ENCODE results near the gene ST6GAL2. TPM values are rescaled to one million over a fixed set of nuclear protein-coding genes. Genes with fewer than 3 reads are reported as not detected.

Gene ST6GAL2
- polyA plus RNA-seq, 1 donor (not counting 4 experiments of a cell fraction or from before 2014, with no cell fraction given) = 0.14 TPM

DNA sequence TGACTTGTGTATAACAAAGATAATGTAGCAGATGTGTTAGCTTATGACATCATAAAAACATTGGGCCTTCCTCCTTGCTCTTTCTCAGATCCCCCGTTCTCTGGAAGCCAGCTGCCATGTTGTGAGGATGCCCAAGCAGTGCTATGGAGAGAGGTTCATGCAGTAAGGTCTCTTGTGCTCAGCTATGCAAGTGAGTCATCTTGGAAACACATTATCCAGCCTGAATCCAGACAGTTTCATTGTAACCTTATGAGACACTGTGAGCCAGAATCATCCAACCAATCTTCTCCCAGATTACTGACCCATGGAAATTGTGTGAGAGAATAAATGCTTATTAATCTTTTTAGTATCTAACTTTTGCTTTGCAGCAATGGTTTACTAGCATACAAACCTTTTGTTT lies 60.8 kb downstream of the ST6GAL2 start:
- TF ChIP-seq, protein P1, sequence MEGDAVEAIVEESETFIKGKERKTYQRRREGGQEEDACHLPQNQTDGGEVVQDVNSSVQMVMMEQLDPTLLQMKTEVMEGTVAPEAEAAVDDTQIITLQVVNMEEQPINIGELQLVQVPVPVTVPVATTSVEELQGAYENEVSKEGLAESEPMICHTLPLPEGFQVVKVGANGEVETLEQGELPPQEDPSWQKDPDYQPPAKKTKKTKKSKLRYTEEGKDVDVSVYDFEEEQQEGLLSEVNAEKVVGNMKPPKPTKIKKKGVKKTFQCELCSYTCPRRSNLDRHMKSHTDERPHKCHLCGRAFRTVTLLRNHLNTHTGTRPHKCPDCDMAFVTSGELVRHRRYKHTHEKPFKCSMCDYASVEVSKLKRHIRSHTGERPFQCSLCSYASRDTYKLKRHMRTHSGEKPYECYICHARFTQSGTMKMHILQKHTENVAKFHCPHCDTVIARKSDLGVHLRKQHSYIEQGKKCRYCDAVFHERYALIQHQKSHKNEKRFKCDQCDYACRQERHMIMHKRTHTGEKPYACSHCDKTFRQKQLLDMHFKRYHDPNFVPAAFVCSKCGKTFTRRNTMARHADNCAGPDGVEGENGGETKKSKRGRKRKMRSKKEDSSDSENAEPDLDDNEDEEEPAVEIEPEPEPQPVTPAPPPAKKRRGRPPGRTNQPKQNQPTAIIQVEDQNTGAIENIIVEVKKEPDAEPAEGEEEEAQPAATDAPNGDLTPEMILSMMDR (optimal IDR thresholded peaks at IDR 0.05 in 1 of 3, IDR thresholded peaks at IDR 0.05 in 1 of 3, conservative IDR thresholded peaks at IDR 0.05 in 1 of 3; ENCODE audit: extremely low read depth in 1 of 3, insufficient read depth in 2 of 3, low read length in 3 of 3) = no peak
- no peak for TF ChIP-seq EZH2 (IDR thresholded peaks at IDR 0.05; ENCODE audit: low read length)
- no peaks in the 10 kb centered on the region for H3K9me3 ChIP-seq (ENCODE audit: control insufficient read depth, low read depth, low read length)
- H2AFZ ChIP-seq (ENCODE audit: control insufficient read depth, low read length) = no peak overlapping the region
- H3K4me3 ChIP-seq (ENCODE audit: control insufficient read depth in 2 of 3, extremely low read depth in 1 of 3, insufficient read depth in 2 of 3, low read depth in 1 of 3, low read length in 3 of 3) = no peak overlapping the region
- no peak overlapping the region for H3K27ac ChIP-seq (ENCODE audit: control insufficient read depth, insufficient read depth, low read length)
- no peaks in the 10 kb centered on the region for H3K27me3 ChIP-seq (ENCODE audit: control insufficient read depth, extremely low read depth, insufficient read depth, low read length)
- H3K36me3 ChIP-seq (ENCODE audit: control insufficient read depth in 2 of 2, extremely low read depth in 1 of 2, insufficient read depth in 2 of 2, low read length in 2 of 2) = no peaks in the 10 kb centered on the region
- H3K4me2 ChIP-seq (ENCODE audit: control insufficient read depth, extremely low read depth, insufficient read depth, low read depth, low read length) = no peak overlapping the region
- FAIRE-seq (no peak), DNase-seq (ENCODE audit: low read depth, low spot score) (no peak)
- dilution Hi-C loops (cut with MboI; ENCODE audit: extremely low pct_ligation_motif_present, low sequenced_read_pairs) = no loop called here
- H3K79me2 ChIP-seq (ENCODE audit: control insufficient read depth, insufficient read depth, low read length) = no peaks in the 10 kb centered on the region
- H3K9ac ChIP-seq (ENCODE audit: control insufficient read depth, extremely low read depth, insufficient read depth, low read length) = no peak overlapping the region
- H3K9me1 ChIP-seq (ENCODE audit: control insufficient read depth, extremely low read depth, insufficient read depth, low read length) = no peaks in the 10 kb centered on the region
- no peaks in the 10 kb centered on the region for H4K20me1 ChIP-seq (ENCODE audit: control insufficient read depth, extremely low read depth, insufficient read depth, low read length)
- H3K4me1 ChIP-seq (ENCODE audit: control insufficient read depth, extremely low read depth, insufficient read depth, low read length) = no peaks in the 10 kb centered on the region

DNA sequence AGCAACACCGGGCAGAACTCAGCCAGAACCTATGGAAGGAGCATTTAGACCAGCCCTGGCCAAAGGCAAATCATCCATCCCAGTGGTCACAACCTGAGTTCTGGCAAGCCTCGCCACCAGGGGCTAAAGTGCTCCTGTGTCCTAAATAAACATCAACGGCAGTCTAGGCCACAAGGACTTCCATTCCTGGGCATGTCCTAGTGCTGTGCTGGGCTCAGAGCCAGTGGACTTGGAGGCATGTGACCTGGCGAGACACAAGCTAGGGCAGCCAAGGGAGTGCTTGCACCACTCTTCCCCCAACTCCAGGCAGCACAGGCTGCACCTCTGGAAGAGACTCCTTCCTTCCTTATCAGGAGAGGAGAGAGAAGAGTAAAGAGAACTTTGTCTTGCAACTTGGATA lies 69.0 kb downstream of the ST6GAL2 start:
- H3K9me3 ChIP-seq (ENCODE audit: control insufficient read depth, low read depth, low read length) = no peaks in the 10 kb centered on the region
- H3K27ac ChIP-seq (ENCODE audit: control insufficient read depth, insufficient read depth, low read length) = no peak overlapping the region
- no peak for FAIRE-seq

More for the DNA sequence above, 69.0 kb downstream of the ST6GAL2 start:
- Histone ChIP-seq H3K9me1 (ENCODE audit: control insufficient read depth, extremely low read depth, insufficient read depth, low read length) (no peaks in the 10 kb centered on the region), H4K20me1 (ENCODE audit: control insufficient read depth, extremely low read depth, insufficient read depth, low read length) (no peaks in the 10 kb centered on the region), H2AFZ (ENCODE audit: control insufficient read depth, low read length) (no peak overlapping the region), H3K4me1 (ENCODE audit: control insufficient read depth, extremely low read depth, insufficient read depth, low read length) (no peaks in the 10 kb centered on the region), H3K9ac (ENCODE audit: control insufficient read depth, extremely low read depth, insufficient read depth, low read length) (no peak overlapping the region), H3K79me2 (ENCODE audit: control insufficient read depth, insufficient read depth, low read length) (no peaks in the 10 kb centered on the region), H3K36me3 (ENCODE audit: control insufficient read depth in 2 of 2, extremely low read depth in 1 of 2, insufficient read depth in 2 of 2, low read length in 2 of 2) (no peaks in the 10 kb centered on the region), H3K27me3 (ENCODE audit: control insufficient read depth, extremely low read depth, insufficient read depth, low read length) (no peaks in the 10 kb centered on the region), H3K4me3 (ENCODE audit: control insufficient read depth in 2 of 3, extremely low read depth in 1 of 3, insufficient read depth in 2 of 3, low read depth in 1 of 3, low read length in 3 of 3) (no peak overlapping the region), H3K4me2 (ENCODE audit: control insufficient read depth, extremely low read depth, insufficient read depth, low read depth, low read length) (no peak overlapping the region)
- dilution Hi-C loops (cut with MboI; ENCODE audit: extremely low pct_ligation_motif_present, low sequenced_read_pairs) = no loop called here
- no peak for DNase-seq (ENCODE audit: low read depth, low spot score)
- TF ChIP-seq, protein P1 (optimal IDR thresholded peaks at IDR 0.05 in 1 of 3, IDR thresholded peaks at IDR 0.05 in 1 of 3, conservative IDR thresholded peaks at IDR 0.05 in 1 of 3; ENCODE audit: extremely low read depth in 1 of 3, insufficient read depth in 2 of 3, low read length in 3 of 3) = no peak
- TF ChIP-seq EZH2 (IDR thresholded peaks at IDR 0.05; ENCODE audit: low read length) = no peak

All from keratinocyte (primary cell).